ENCODE results near the gene MEA1.
"Not testable (repeated sequence)": the region's sequence is repeated elsewhere in the genome, so short reads cannot be mapped to it uniquely, and the experiment has no call there.

Gene MEA1

GRCh38 chr6:43009124-43009523 is 4.6 kb downstream of the MEA1 start:
- DNase-seq (ENCODE audit: low spot score) = peak; percentile 39

GRCh38 chr6:43007126-43007525 is 6.6 kb downstream of the MEA1 start:
- DNase-seq (ENCODE audit: low spot score) = no peak

GRCh38 chr6:43006251-43006650 is 7.5 kb downstream of the MEA1 start:
- DNase-seq (ENCODE audit: low spot score) = no peak

- no peak for DNase-seq (ENCODE audit: low spot score)
These were observed 7.9 kb downstream of the MEA1 start for GRCh38 chr6:43005844-43006243.

GRCh38 chr6:43001843-43002242 is 11.9 kb downstream of the MEA1 start:
- DNase-seq (ENCODE audit: low spot score) = no peak

GRCh38 chr6:42998205-42998604 is 15.5 kb downstream of the MEA1 start:
- not testable (repeated sequence) for DNase-seq (ENCODE audit: low spot score)

- no peak for DNase-seq (ENCODE audit: low spot score)
These were observed 17.2 kb downstream of the MEA1 start for GRCh38 chr6:42996513-42996912.

GRCh38 chr6:42993445-42993844 is 20.3 kb downstream of the MEA1 start:
- DNase-seq (ENCODE audit: low spot score) = no peak

GRCh38 chr6:42989923-42990322 is 23.8 kb downstream of the MEA1 start:
- no peak for DNase-seq (ENCODE audit: low spot score)

GRCh38 chr6:42988486-42989020 is 25.2 kb downstream of the MEA1 start:
- no peak for DNase-seq (ENCODE audit: low spot score)

- no peak for DNase-seq (ENCODE audit: low spot score)
These were observed 26.0 kb downstream of the MEA1 start for GRCh38 chr6:42987533-42988451.

GRCh38 chr6:42984924-42985475 is 28.7 kb downstream of the MEA1 start:
- DNase-seq (ENCODE audit: low spot score) = no peak

- DNase-seq (ENCODE audit: low spot score) = peak; percentile 98
These were observed 29.5 kb downstream of the MEA1 start, which contains the start of gene PPP2R5D for GRCh38 chr6:42984001-42984923. PPP2R5D (plus strand) TSS chr6:42984570; CDS start chr6:42984678, 108 bp downstream.

GRCh38 chr6:42981836-42982235 is 31.9 kb downstream of the MEA1 start:
- no peak for DNase-seq (ENCODE audit: low spot score)

GRCh38 chr6:42979523-42980177 is 34.1 kb downstream of the MEA1 start:
- peak; percentile 44 for DNase-seq (ENCODE audit: low spot score)

- DNase-seq (ENCODE audit: low spot score) = peak; percentile 76
These were observed 34.8 kb downstream of the MEA1 start, which contains the start of gene PEX6 for GRCh38 chr6:42978839-42979522. PEX6 (minus strand) TSS chr6:42979181; CDS start chr6:42979150, 31 bp downstream.

GRCh38 chr6:42978487-42978838 is 35.3 kb downstream of the MEA1 start:
- DNase-seq (ENCODE audit: low spot score) = no peak

- DNase-seq (ENCODE audit: low spot score) = no peak
These were observed 38.7 kb downstream of the MEA1 start for GRCh38 chr6:42974919-42975505.

- no peak for DNase-seq (ENCODE audit: low spot score)
These were observed 39.8 kb downstream of the MEA1 start for GRCh38 chr6:42973926-42974325.

- no peak for DNase-seq (ENCODE audit: low spot score)
These were observed 41.9 kb downstream of the MEA1 start for GRCh38 chr6:42971746-42972327.

Data from kidney capillary endothelial cell (primary cell).